ENCODE measurements around the gene MTFP1.

GRCh38 chr22:30433773-30434172 is 8.2 kb downstream of the MTFP1 start:
- no peak for TF ChIP-seq POLR2A (IDR thresholded peaks at IDR 0.05; ENCODE audit: low read depth, low read length)
- no peak for TF ChIP-seq SPI1 (IDR thresholded peaks at IDR 0.05; ENCODE audit: low read depth, low read length)
- no peak for TF ChIP-seq TAF1 (IDR thresholded peaks at IDR 0.05; ENCODE audit: low read depth, low read length)
- TF ChIP-seq POLR2AphosphoS5 (IDR thresholded peaks at IDR 0.05; ENCODE audit: low read depth, low read length) = no peak
